ENCODE measurements around the gene CCDC15. TPM values are rescaled to one million over a fixed set of nuclear protein-coding genes. Genes with fewer than 3 reads are reported as not detected.
A peak's percentile ranks its signal among the peaks of the same experiment; 100 is the strongest.

The CCDC15 gene
- total and polyA plus RNA-seq, 2 of the 4 experiments (the other 2 are of a cell fraction) = 1.1 to 2.0 TPM

- Histone ChIP-seq H4K91ac (ENCODE audit: insufficient read depth, low read depth, low read length) (no peak overlapping the region), H2AK5ac (ENCODE audit: low read depth, low read length) (no peak overlapping the region), H3K9ac (ENCODE audit: low read depth, low read length) (no peak overlapping the region), H3K79me1 (ENCODE audit: low read depth in 1 of 2, low read length in 2 of 2) (no peaks in the 10 kb centered on the region), H2BK20ac (ENCODE audit: low read depth, low read length) (no peak overlapping the region), H3K9me3 (ENCODE audit: control insufficient read depth, insufficient read depth, low read length) (no peaks in the 10 kb centered on the region), H3K4me3 (ENCODE audit: insufficient read depth, low read depth, low read length) (no peak overlapping the region), H3K27ac (ENCODE audit: insufficient read depth, low read length) (no peak overlapping the region), H3K23ac (ENCODE audit: low read depth, low read length) (no peak overlapping the region), H2AK9ac (replicated peaks; ENCODE audit: low read depth, low read length, poor library complexity) (peak overlapping the region; percentile 24), H2AFZ (replicated peaks; ENCODE audit: low read length, poor library complexity) (no peak overlapping the region), H2BK5ac (ENCODE audit: low read depth, low read length, poor library complexity, severe bottlenecking) (no peak overlapping the region), H3K4ac (ENCODE audit: low read depth, low read length) (no peak overlapping the region), H4K5ac (ENCODE audit: low read depth, low read length) (no peak overlapping the region), H3K4me1 (ENCODE audit: control insufficient read depth, insufficient read depth, low read length) (no peaks in the 10 kb centered on the region), H3K36me3 (ENCODE audit: control insufficient read depth, insufficient read depth, low read length) (no peaks in the 10 kb centered on the region), H2BK120ac (ENCODE audit: low read depth, low read length) (no peak overlapping the region), H3K9me1 (ENCODE audit: insufficient read depth, low read length) (no peaks in the 10 kb centered on the region), H3K4me2 (ENCODE audit: low read depth, low read length) (no peak overlapping the region), H4K8ac (ENCODE audit: low read depth in 2 of 2, low read length in 2 of 2) (no peak overlapping the region), H3K18ac (ENCODE audit: low read depth, low read length) (no peak overlapping the region), H3K14ac (replicated peaks; ENCODE audit: low read depth, low read length) (no peak overlapping the region), H3K56ac (ENCODE audit: extremely low read depth, insufficient read depth, low read length) (no peak overlapping the region), H4K20me1 (ENCODE audit: insufficient read depth, low read length) (no peaks in the 10 kb centered on the region), H3K27me3 (ENCODE audit: control insufficient read depth, insufficient read depth, low read length) (no peaks in the 10 kb centered on the region), H2BK15ac (ENCODE audit: low read depth, low read length) (no peak overlapping the region)
- WGBS, 2 experiments (ENCODE audit: extremely low coverage in 2 of 2, insufficient read length in 1 of 2) = no CpG with 5 or more reads among the region's 2 CpGs
- POLR2A ChIA-PET (ENCODE audit: unreplicated experiment) = no interaction called here
- ATAC-seq (ENCODE audit: low read depth) (no peak), DNase-seq (no peak)
- intact Hi-C loops (cut with micrococcal nuclease) (no loop called here), in situ Hi-C loops (cut with MboI; ENCODE audit: low sequenced_read_pairs) (no loop called here), dilution Hi-C loops (cut with HindIII; ENCODE audit: low sequenced_read_pairs, unreplicated experiment) (no loop called here)
- no TSS peak for BruUV-seq (replicated peaks)
- CTCF ChIA-PET = no interaction called here
- TF ChIP-seq RCOR1 (IDR thresholded peaks at IDR 0.05; ENCODE audit: insufficient replicate concordance, low read length) (no peak), SMC3 (IDR thresholded peaks at IDR 0.05; ENCODE audit: low read depth, low read length) (no peak), FOS (IDR thresholded peaks at IDR 0.05; ENCODE audit: low read depth, low read length) (no peak), NFE2L2 (IDR thresholded peaks at IDR 0.05; ENCODE audit: low read depth, low read length) (no peak), POLR2A (IDR thresholded peaks at IDR 0.05; ENCODE audit: low read depth, low read length) (no peak), MXI1 (IDR thresholded peaks at IDR 0.05; ENCODE audit: borderline replicate concordance, low read depth, low read length) (no peak), MAZ (IDR thresholded peaks at IDR 0.05; ENCODE audit: borderline replicate concordance, low read depth, low read length) (no peak), RAD21 (IDR thresholded peaks at IDR 0.05; ENCODE audit: low read length) (no peak), BHLHE40 (IDR thresholded peaks at IDR 0.05; ENCODE audit: low read depth, low read length) (no peak), CHD1 (IDR thresholded peaks at IDR 0.05; ENCODE audit: low read depth, low read length) (no peak), MAFK (IDR thresholded peaks at IDR 0.05; ENCODE audit: low read depth, low read length) (no peak), CEBPB (IDR thresholded peaks at IDR 0.05; ENCODE audit: low read depth, low read length) (no peak), RFX5 (IDR thresholded peaks at IDR 0.05; ENCODE audit: low read depth, low read length) (no peak), CTCF (conservative IDR thresholded peaks at IDR 0.05; ENCODE audit: low read depth, low read length) (no peak)
- TF ChIP-seq, protein P1, sequence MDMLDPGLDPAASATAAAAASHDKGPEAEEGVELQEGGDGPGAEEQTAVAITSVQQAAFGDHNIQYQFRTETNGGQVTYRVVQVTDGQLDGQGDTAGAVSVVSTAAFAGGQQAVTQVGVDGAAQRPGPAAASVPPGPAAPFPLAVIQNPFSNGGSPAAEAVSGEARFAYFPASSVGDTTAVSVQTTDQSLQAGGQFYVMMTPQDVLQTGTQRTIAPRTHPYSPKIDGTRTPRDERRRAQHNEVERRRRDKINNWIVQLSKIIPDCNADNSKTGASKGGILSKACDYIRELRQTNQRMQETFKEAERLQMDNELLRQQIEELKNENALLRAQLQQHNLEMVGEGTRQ (IDR thresholded peaks at IDR 0.05; ENCODE audit: low read depth, low read length) = no peak
- TF ChIP-seq, protein P2, sequence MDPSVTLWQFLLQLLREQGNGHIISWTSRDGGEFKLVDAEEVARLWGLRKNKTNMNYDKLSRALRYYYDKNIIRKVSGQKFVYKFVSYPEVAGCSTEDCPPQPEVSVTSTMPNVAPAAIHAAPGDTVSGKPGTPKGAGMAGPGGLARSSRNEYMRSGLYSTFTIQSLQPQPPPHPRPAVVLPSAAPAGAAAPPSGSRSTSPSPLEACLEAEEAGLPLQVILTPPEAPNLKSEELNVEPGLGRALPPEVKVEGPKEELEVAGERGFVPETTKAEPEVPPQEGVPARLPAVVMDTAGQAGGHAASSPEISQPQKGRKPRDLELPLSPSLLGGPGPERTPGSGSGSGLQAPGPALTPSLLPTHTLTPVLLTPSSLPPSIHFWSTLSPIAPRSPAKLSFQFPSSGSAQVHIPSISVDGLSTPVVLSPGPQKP (IDR thresholded peaks at IDR 0.05; ENCODE audit: borderline replicate concordance, low read depth, low read length) = no peak
These were observed 72.0 kb downstream of the CCDC15 start for GRCh38 chr11:125025968-125026367.

Data from IMR-90 (cell line).